ENCODE measurements around the gene KCTD6.

The KCTD6 gene

GRCh38 chr3:58463181-58463941, 28.5 kb upstream of the KCTD6 start:
- H3K27ac ChIP-seq (ENCODE audit: low read length), result no peak overlapping the region

GRCh38 chr3:58463942-58464271, 28.0 kb upstream of the KCTD6 start:
- no peaks in the 10 kb centered on the region for H4K20me1 ChIP-seq (ENCODE audit: insufficient read depth, low read length)
- no peaks in the 10 kb centered on the region for H3K36me3 ChIP-seq (replicated peaks; ENCODE audit: low read depth, low read length)
- no peak for TF ChIP-seq EZH2phosphoT487 (IDR thresholded peaks at IDR 0.05; ENCODE audit: low read depth)
- TF ChIP-seq, protein P1, sequence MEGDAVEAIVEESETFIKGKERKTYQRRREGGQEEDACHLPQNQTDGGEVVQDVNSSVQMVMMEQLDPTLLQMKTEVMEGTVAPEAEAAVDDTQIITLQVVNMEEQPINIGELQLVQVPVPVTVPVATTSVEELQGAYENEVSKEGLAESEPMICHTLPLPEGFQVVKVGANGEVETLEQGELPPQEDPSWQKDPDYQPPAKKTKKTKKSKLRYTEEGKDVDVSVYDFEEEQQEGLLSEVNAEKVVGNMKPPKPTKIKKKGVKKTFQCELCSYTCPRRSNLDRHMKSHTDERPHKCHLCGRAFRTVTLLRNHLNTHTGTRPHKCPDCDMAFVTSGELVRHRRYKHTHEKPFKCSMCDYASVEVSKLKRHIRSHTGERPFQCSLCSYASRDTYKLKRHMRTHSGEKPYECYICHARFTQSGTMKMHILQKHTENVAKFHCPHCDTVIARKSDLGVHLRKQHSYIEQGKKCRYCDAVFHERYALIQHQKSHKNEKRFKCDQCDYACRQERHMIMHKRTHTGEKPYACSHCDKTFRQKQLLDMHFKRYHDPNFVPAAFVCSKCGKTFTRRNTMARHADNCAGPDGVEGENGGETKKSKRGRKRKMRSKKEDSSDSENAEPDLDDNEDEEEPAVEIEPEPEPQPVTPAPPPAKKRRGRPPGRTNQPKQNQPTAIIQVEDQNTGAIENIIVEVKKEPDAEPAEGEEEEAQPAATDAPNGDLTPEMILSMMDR (IDR thresholded peaks at IDR 0.05; ENCODE audit: low read depth, low read length), result no peak; the same call in 1 of the 2 replicates
- no peaks in the 10 kb centered on the region for H3K27me3 ChIP-seq (ENCODE audit: low read depth, low read length)
- H3K4me1 ChIP-seq (ENCODE audit: low read length), result peaks cover 14% of the 10 kb centered on the region
- no peak overlapping the region for H3K27ac ChIP-seq (ENCODE audit: low read length)
- no peaks in the 10 kb centered on the region for H3K79me2 ChIP-seq (ENCODE audit: low read length)
- H3K4me2 ChIP-seq (ENCODE audit: low read length), result peak overlapping the region; percentile 77
- no peak overlapping the region; the same call in 1 of the 2 replicates for H3K9ac ChIP-seq (ENCODE audit: low read length)
- H2AFZ ChIP-seq (ENCODE audit: low read depth, low read length), result peak overlapping the region; percentile 92
- H3K4me3 ChIP-seq (ENCODE audit: low read length), result peak overlapping the region; percentile 69
- H3K9me3 ChIP-seq (ENCODE audit: insufficient read depth, low read length), result no peaks in the 10 kb centered on the region

More at GRCh38 chr3:58463181-58463941, 28.5 kb upstream of the KCTD6 start:
- Histone ChIP-seq H3K9ac (ENCODE audit: low read length) (peak overlapping the region; percentile 38), H3K4me1 (ENCODE audit: low read length) (peaks cover 14% of the 10 kb centered on the region), H4K20me1 (ENCODE audit: insufficient read depth, low read length) (no peaks in the 10 kb centered on the region), H3K27me3 (ENCODE audit: low read depth, low read length) (no peaks in the 10 kb centered on the region), H3K4me3 (ENCODE audit: low read length) (peak overlapping the region; percentile 69), H3K36me3 (replicated peaks; ENCODE audit: low read depth, low read length) (no peaks in the 10 kb centered on the region), H3K9me3 (ENCODE audit: insufficient read depth, low read length) (no peaks in the 10 kb centered on the region), H2AFZ (ENCODE audit: low read depth, low read length) (peak overlapping the region; percentile 92), H3K4me2 (ENCODE audit: low read length) (peak overlapping the region; percentile 77), H3K79me2 (ENCODE audit: low read length) (no peaks in the 10 kb centered on the region)
- TF ChIP-seq, protein P1 (IDR thresholded peaks at IDR 0.05; ENCODE audit: low read depth, low read length), result peak; percentile 99
- TF ChIP-seq EZH2phosphoT487 (IDR thresholded peaks at IDR 0.05; ENCODE audit: low read depth), result no peak

GRCh38 chr3:58464866-58465265, 27.0 kb upstream of the KCTD6 start:
- Histone ChIP-seq H3K4me3 (ENCODE audit: low read length) (no peak overlapping the region), H3K79me2 (ENCODE audit: low read length) (no peaks in the 10 kb centered on the region), H3K36me3 (replicated peaks; ENCODE audit: low read depth, low read length) (no peaks in the 10 kb centered on the region), H3K4me1 (ENCODE audit: low read length) (peaks cover 14% of the 10 kb centered on the region), H3K9me3 (ENCODE audit: insufficient read depth, low read length) (no peaks in the 10 kb centered on the region), H3K27ac (ENCODE audit: low read length) (no peak overlapping the region), H3K9ac (ENCODE audit: low read length) (no peak overlapping the region), H3K4me2 (ENCODE audit: low read length) (peak overlapping the region; percentile 18; the same call in 1 of the 2 replicates), H2AFZ (ENCODE audit: low read depth, low read length) (no peak overlapping the region), H4K20me1 (ENCODE audit: insufficient read depth, low read length) (no peaks in the 10 kb centered on the region), H3K27me3 (ENCODE audit: low read depth, low read length) (no peaks in the 10 kb centered on the region)
- TF ChIP-seq, protein P1 (IDR thresholded peaks at IDR 0.05; ENCODE audit: low read depth, low read length), result no peak
- no peak for TF ChIP-seq EZH2phosphoT487 (IDR thresholded peaks at IDR 0.05; ENCODE audit: low read depth)

DNA sequence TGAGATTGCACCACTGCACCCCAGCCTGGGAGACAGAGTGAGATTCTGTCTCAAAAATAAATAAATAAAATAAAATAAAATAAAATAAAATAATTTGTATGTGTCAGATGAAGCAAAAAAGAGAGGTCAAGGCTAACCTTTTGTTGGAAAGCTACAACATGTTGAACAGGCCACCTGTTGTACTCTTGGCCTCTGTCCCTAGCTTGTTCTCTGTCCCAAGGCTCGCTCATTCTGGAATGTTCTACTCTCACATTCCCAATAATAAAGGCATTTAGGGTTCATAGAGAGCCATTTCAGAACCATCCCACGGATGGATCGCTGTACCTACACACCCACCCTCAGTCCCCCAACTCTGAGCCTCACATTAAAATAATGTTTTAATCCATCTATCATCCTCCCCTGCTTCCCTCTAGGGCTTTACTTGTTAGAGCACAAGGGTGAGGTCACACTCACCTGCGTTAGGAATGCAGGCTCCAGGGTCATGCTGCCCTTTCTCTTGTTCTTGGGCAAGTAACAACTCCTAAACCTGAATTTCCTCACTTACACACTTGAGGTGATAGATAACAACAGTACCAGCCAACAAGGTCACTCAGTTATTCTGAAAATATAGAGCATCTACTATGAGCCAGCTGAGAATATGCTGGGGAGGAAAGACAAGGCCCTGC, 24.9 kb upstream of the KCTD6 start:
- Histone ChIP-seq H3K27me3 (ENCODE audit: low read depth, low read length) (no peaks in the 10 kb centered on the region), H3K4me2 (ENCODE audit: low read length) (no peak overlapping the region), H3K9ac (ENCODE audit: low read length) (no peak overlapping the region), H3K27ac (ENCODE audit: low read length) (no peak overlapping the region), H3K4me1 (ENCODE audit: low read length) (peaks cover 20% of the 10 kb centered on the region), H3K36me3 (replicated peaks; ENCODE audit: low read depth, low read length) (no peaks in the 10 kb centered on the region), H3K4me3 (ENCODE audit: low read length) (no peak overlapping the region), H4K20me1 (ENCODE audit: insufficient read depth, low read length) (no peaks in the 10 kb centered on the region), H2AFZ (ENCODE audit: low read depth, low read length) (no peak overlapping the region), H3K79me2 (ENCODE audit: low read length) (no peaks in the 10 kb centered on the region), H3K9me3 (ENCODE audit: insufficient read depth, low read length) (no peaks in the 10 kb centered on the region)
- no peak for TF ChIP-seq EZH2phosphoT487 (IDR thresholded peaks at IDR 0.05; ENCODE audit: low read depth)
- TF ChIP-seq, protein P1 (IDR thresholded peaks at IDR 0.05; ENCODE audit: low read depth, low read length), result no peak
